B cell (primary cell): ENCODE results near the gene ZNF891.

Experiments used
- EZH2 ChIP-seq: IDR thresholded peaks from 2 replicates; pipeline ENCODE4 v1.6.1; 2012; ENCODE audit warnings: borderline replicate concordance, low read depth, mild to moderate bottlenecking, moderate library complexity, low read length; ENCODE audit not compliant: insufficient read depth, poor library complexity, severe bottlenecking
- TF ChIP-seq, protein P1 (sequence below): fragments of 200-600 bp; IDR thresholded peaks from one replicate; pipeline ENCODE4 v1.8.0; 2022; ENCODE audit warnings: antibody characterized with exemption, mild to moderate bottlenecking

DNA sequence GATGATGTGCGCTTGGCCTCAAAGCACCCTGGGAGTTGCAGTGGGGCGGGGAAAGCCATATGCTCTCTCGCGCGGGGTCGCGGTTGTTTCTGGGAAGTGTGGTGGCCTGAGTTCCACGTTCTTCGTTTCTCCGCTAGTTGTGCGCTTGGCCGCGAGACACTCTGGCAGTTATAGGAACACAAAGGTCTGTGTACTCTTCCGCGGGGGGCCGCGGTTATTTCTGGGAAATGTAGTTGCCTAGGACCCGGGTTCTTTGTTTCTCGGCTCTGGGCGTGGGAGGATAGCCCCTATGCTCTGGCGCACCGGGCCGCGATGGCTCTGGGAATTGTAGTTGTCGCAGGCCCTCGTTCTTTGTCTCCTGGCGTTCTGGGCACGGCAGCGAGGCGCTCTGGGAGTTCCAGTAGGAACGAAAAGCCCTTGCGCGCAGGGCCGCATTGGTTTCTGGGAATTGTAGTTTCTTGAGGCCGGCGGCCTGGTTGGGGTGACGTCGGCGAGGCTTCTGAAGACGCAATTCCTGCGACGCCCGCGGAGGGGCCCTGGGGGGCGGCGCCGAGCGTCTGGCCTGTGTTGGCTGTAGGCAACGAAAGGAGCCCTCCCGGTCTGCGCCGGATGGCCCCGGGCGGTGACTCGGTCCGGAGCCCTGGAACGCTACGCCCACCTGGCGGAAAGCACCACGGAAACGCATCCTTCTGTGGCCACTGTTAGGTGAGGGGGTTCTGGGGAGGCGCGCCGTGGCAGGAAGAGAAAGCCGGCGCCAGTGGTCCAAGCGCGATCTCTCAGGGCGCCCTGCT is 49.5 kb downstream of the ZNF891 start, which contains the start of gene ZNF140:
- TF ChIP-seq EZH2: no peak
- TF ChIP-seq, protein P1, sequence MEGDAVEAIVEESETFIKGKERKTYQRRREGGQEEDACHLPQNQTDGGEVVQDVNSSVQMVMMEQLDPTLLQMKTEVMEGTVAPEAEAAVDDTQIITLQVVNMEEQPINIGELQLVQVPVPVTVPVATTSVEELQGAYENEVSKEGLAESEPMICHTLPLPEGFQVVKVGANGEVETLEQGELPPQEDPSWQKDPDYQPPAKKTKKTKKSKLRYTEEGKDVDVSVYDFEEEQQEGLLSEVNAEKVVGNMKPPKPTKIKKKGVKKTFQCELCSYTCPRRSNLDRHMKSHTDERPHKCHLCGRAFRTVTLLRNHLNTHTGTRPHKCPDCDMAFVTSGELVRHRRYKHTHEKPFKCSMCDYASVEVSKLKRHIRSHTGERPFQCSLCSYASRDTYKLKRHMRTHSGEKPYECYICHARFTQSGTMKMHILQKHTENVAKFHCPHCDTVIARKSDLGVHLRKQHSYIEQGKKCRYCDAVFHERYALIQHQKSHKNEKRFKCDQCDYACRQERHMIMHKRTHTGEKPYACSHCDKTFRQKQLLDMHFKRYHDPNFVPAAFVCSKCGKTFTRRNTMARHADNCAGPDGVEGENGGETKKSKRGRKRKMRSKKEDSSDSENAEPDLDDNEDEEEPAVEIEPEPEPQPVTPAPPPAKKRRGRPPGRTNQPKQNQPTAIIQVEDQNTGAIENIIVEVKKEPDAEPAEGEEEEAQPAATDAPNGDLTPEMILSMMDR: peak; percentile 47
